Epithelial cell of esophagus (primary cell): ENCODE measurements around the gene NCOA1.
A peak's percentile ranks its signal among the peaks of the same experiment; 100 is the strongest.

ENCODE experiments used
- DNase-seq: peaks from one replicate; pipeline ENCODE4 v3.0.0; 2010; ENCODE audit warnings: low read depth
- H3K4me3 ChIP-seq: 2 replicates; pipeline ENCODE4 v1.5.1; 2011; ENCODE audit warnings: mild to moderate bottlenecking, low read length, control low read depth
- TF ChIP-seq, protein P1 (sequence below): IDR thresholded peaks from 2 replicates; pipeline ENCODE4 v1.5.1; 2011; ENCODE audit warnings: low read depth, mild to moderate bottlenecking, low read length, control low read depth, inconsistent platforms; ENCODE audit not compliant: insufficient read depth; ENCODE audit errors: missing control alignments

NCOA1 gene

GRCh38 chr2:24617424-24617823, 126.4 kb downstream of the NCOA1 start:
- DNase-seq = no peak
- TF ChIP-seq, protein P1, sequence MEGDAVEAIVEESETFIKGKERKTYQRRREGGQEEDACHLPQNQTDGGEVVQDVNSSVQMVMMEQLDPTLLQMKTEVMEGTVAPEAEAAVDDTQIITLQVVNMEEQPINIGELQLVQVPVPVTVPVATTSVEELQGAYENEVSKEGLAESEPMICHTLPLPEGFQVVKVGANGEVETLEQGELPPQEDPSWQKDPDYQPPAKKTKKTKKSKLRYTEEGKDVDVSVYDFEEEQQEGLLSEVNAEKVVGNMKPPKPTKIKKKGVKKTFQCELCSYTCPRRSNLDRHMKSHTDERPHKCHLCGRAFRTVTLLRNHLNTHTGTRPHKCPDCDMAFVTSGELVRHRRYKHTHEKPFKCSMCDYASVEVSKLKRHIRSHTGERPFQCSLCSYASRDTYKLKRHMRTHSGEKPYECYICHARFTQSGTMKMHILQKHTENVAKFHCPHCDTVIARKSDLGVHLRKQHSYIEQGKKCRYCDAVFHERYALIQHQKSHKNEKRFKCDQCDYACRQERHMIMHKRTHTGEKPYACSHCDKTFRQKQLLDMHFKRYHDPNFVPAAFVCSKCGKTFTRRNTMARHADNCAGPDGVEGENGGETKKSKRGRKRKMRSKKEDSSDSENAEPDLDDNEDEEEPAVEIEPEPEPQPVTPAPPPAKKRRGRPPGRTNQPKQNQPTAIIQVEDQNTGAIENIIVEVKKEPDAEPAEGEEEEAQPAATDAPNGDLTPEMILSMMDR = no peak
- H3K4me3 ChIP-seq = no peak overlapping the region

DNA sequence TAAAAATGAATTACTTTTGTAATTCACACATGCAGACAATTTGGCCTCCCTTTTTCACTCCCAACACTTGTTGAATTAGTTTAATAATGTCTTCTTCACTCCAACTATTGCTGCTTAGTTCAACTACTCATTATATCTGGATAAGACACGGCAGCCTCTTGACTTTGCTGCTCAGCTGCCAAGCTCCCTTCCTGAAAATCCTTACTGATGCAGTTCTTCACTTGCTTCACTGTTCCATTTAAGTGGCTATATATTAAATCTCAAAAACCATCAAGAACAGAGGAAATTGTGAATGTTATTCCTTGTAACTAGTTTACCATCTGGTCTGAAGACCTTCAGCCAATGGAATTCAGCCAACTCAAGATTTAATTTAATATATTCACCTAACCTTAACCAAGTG, 127.1 kb downstream of the NCOA1 start:
- H3K4me3 ChIP-seq = no peak overlapping the region
- TF ChIP-seq, protein P1 = no peak
- no peak for DNase-seq

GRCh38 chr2:24618680-24619079, 127.6 kb downstream of the NCOA1 start:
- TF ChIP-seq, protein P1 = no peak
- DNase-seq = no peak
- H3K4me3 ChIP-seq = no peak overlapping the region

GRCh38 chr2:24620936-24621335, 129.9 kb downstream of the NCOA1 start:
- TF ChIP-seq, protein P1 = no peak
- no peak overlapping the region for H3K4me3 ChIP-seq
- peak; percentile 21 for DNase-seq

GRCh38 chr2:24621779-24622538, 130.9 kb downstream of the NCOA1 start:
- H3K4me3 ChIP-seq = no peak overlapping the region
- DNase-seq = peak; percentile 54
- TF ChIP-seq, protein P1 = no peak

GRCh38 chr2:24623535-24623934, 132.5 kb downstream of the NCOA1 start:
- DNase-seq = no peak
- TF ChIP-seq, protein P1 = no peak
- H3K4me3 ChIP-seq = no peak overlapping the region

DNA sequence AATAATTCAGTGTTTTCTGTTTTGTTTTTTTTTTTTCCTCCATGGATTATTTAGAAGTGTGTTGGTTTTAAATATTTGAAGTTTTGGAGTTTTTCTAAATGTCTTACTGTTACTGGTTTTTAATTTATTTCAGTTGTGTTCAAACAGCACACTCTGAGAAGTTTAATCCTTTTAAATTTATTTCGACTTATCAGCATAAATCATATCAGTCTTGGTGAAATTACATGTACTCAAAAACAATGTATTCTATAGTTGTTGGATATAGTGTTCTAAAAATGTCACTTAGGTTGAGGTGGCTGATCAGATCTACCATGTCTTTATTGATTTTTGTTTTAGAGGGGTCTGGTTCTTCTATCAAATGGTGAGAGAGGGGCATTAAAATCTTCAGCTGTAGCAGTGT, 134.7 kb downstream of the NCOA1 start:
- no peak for DNase-seq
- no peak overlapping the region for H3K4me3 ChIP-seq
- TF ChIP-seq, protein P1 = no peak
